ENCODE measurements around the gene KRTAP5-11. TPM values are rescaled to one million over a fixed set of nuclear protein-coding genes. Genes with fewer than 3 reads are reported as not detected.

The KRTAP5-11 gene
- total RNA-seq, 1 donor from 2014 or later = not detected

GRCh38 chr11:71556018-71556417 is 26.7 kb downstream of the KRTAP5-11 start:
- H3K9me3 ChIP-seq (ENCODE audit: low read depth) = no peaks in the 10 kb centered on the region
- no peaks in the 10 kb centered on the region for H3K36me3 Mint-ChIP-seq
- H3K4me1 Mint-ChIP-seq = no peaks in the 10 kb centered on the region
- H3K27ac Mint-ChIP-seq = no peak overlapping the region
- TF ChIP-seq EZH2phosphoT487 (IDR thresholded peaks at IDR 0.05) (no peak), EZH2 (IDR thresholded peaks at IDR 0.05) (no peak), CTCF (IDR thresholded peaks at IDR 0.05) (no peak)
- no peaks in the 10 kb centered on the region for H3K27me3 Mint-ChIP-seq (ENCODE audit: insufficient read depth, low read depth)
- H3K9me3 Mint-ChIP-seq = peaks cover 14% of the 10 kb centered on the region
- DNase-seq (ENCODE audit: low spot score) = no peak
- H3K4me3 ChIP-seq = no peak overlapping the region
- H4K20me1 ChIP-seq (ENCODE audit: low read depth) = no peaks in the 10 kb centered on the region
- H3K79me2 ChIP-seq (ENCODE audit: low read depth) = no peaks in the 10 kb centered on the region
- no peaks in the 10 kb centered on the region for H3K4me1 ChIP-seq
- no peak overlapping the region for H3K4me2 ChIP-seq
- no peaks in the 10 kb centered on the region for H3K36me3 ChIP-seq
- no peaks in the 10 kb centered on the region for H3K27me3 ChIP-seq
- no peak overlapping the region for H3K4me3 Mint-ChIP-seq
- H3K27ac ChIP-seq = no peak overlapping the region
- H2AFZ ChIP-seq (replicated peaks) = no peak overlapping the region
- H3K9ac ChIP-seq = no peak overlapping the region
- H3F3A ChIP-seq (ENCODE audit: low read depth) = no peaks in the 10 kb centered on the region

- Histone ChIP-seq H3K27ac (no peak overlapping the region), H3K4me2 (no peak overlapping the region), H3K9ac (no peak overlapping the region), H3K9me3 (ENCODE audit: low read depth) (no peaks in the 10 kb centered on the region), H3K79me2 (ENCODE audit: low read depth) (no peaks in the 10 kb centered on the region), H3K4me1 (no peaks in the 10 kb centered on the region), H4K20me1 (ENCODE audit: low read depth) (no peaks in the 10 kb centered on the region), H3F3A (ENCODE audit: low read depth) (no peaks in the 10 kb centered on the region), H2AFZ (replicated peaks) (no peak overlapping the region), H3K27me3 (no peaks in the 10 kb centered on the region), H3K36me3 (no peaks in the 10 kb centered on the region), H3K4me3 (no peak overlapping the region)
- Mint-ChIP-seq H3K4me3 (no peak overlapping the region), H3K27me3 (ENCODE audit: insufficient read depth, low read depth) (no peaks in the 10 kb centered on the region), H3K27ac (no peak overlapping the region), H3K9me3 (peaks cover 14% of the 10 kb centered on the region), H3K4me1 (no peaks in the 10 kb centered on the region), H3K36me3 (no peaks in the 10 kb centered on the region)
- no peak for DNase-seq (ENCODE audit: low spot score)
- no peak for TF ChIP-seq CTCF (IDR thresholded peaks at IDR 0.05)
- TF ChIP-seq EZH2 (IDR thresholded peaks at IDR 0.05) = no peak
- TF ChIP-seq EZH2phosphoT487 (IDR thresholded peaks at IDR 0.05) = no peak
Measured at GRCh38 chr11:71555508-71555907, 27.2 kb downstream of the KRTAP5-11 start.

GRCh38 chr11:71554996-71555395 is 27.7 kb downstream of the KRTAP5-11 start:
- Histone ChIP-seq H3K4me1 (no peaks in the 10 kb centered on the region), H3K9ac (no peak overlapping the region), H3K27ac (no peak overlapping the region), H3K4me3 (no peak overlapping the region), H3K9me3 (ENCODE audit: low read depth) (no peaks in the 10 kb centered on the region), H3K4me2 (no peak overlapping the region), H3F3A (ENCODE audit: low read depth) (no peaks in the 10 kb centered on the region), H4K20me1 (ENCODE audit: low read depth) (no peaks in the 10 kb centered on the region), H3K36me3 (no peaks in the 10 kb centered on the region), H2AFZ (replicated peaks) (no peak overlapping the region), H3K79me2 (ENCODE audit: low read depth) (no peaks in the 10 kb centered on the region), H3K27me3 (no peaks in the 10 kb centered on the region)
- no peaks in the 10 kb centered on the region for H3K27me3 Mint-ChIP-seq (ENCODE audit: insufficient read depth, low read depth)
- H3K9me3 Mint-ChIP-seq = peaks cover 12% of the 10 kb centered on the region
- DNase-seq (ENCODE audit: low spot score) = no peak
- H3K27ac Mint-ChIP-seq = no peak overlapping the region
- no peaks in the 10 kb centered on the region for H3K36me3 Mint-ChIP-seq
- no peaks in the 10 kb centered on the region for H3K4me1 Mint-ChIP-seq
- no peak overlapping the region for H3K4me3 Mint-ChIP-seq
- no peak for TF ChIP-seq EZH2phosphoT487 (IDR thresholded peaks at IDR 0.05)
- no peak for TF ChIP-seq CTCF (IDR thresholded peaks at IDR 0.05)
- TF ChIP-seq EZH2 (IDR thresholded peaks at IDR 0.05) = no peak

All from neural progenitor cell (in vitro differentiated cells).